ELR (cell line): ENCODE measurements around the gene ITPKB.

Source experiments
- DNase-seq: peaks from one replicate; pipeline ENCODE4 v3.0.0-alpha.2; 2015; ENCODE audit warnings: low read depth

ITPKB gene

DNA sequence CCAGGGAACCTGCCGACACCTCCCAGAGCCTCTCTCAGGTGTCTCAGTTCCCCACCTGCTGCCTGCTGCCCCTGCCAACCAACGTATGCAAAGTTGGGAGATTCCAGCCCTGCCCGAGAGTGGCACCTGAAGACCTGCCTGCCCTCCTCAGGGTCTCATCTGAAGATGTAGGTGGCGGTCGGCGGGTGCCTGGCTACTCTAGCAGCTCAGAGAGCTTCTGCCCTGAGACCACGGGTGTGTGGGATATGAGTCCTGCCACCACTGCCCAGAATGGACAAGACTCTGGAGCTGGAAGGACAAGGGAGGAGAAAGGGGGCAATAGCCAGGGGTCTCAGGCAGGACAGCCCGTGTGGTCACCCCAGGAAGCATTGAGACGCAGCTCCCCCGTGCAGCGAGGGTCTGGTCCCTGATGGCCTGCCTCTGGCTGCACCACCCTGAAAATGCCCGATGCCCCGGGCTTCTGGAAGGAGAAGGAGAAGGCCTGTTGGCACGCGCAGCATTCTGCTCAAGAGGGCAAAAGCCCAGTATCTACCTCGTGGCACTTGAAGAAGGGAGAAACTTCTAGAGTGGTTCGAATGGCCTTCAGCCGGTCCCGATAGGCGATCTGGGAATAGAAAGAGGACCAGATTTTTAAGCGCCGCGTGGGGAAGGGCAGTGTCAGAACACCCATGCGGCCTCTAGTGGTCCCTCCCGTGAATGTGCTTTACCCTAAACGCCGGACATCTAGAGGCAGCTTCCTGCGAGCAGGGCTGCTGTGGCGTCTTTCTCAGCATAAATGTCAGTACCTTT lies 101.7 kb downstream of the ITPKB start:
- DNase-seq = peak; percentile 11

DNA sequence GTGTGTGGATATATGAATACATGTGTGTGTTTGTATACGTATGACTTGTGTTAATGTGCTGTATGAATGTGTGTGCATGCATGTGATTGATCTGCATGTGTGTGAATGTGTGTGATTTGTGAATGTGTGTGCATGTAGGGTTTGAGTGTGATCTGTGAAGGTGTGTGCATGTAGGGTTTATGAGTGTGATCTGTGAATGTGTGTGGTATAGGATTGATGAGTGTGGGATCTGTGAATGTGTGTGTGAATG lies 102.3 kb downstream of the ITPKB start:
- DNase-seq = no peak

DNA sequence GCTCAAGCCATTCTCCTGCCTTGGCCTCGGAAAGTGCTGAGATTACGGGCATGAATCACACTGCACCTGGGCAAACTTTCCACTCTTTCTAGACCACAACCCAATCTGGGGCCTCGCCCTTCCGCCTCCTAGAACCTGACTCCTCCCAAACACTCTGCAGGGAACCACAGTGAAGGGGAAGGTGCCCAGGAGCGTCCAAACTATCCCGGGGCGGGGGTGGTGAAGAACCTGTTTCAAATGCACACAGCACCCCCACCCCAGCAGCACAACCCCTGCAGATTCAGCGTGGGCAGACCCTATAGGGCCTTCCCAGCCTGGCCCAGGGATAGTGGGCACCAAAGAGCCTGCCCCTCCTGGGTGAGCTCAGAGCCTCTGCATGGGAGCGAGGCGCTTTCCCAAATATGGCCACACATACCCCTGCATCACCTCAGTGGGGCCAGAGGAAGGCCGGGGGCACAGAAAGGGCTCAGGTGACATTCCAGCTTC lies 103.6 kb downstream of the ITPKB start:
- DNase-seq = no peak

DNA sequence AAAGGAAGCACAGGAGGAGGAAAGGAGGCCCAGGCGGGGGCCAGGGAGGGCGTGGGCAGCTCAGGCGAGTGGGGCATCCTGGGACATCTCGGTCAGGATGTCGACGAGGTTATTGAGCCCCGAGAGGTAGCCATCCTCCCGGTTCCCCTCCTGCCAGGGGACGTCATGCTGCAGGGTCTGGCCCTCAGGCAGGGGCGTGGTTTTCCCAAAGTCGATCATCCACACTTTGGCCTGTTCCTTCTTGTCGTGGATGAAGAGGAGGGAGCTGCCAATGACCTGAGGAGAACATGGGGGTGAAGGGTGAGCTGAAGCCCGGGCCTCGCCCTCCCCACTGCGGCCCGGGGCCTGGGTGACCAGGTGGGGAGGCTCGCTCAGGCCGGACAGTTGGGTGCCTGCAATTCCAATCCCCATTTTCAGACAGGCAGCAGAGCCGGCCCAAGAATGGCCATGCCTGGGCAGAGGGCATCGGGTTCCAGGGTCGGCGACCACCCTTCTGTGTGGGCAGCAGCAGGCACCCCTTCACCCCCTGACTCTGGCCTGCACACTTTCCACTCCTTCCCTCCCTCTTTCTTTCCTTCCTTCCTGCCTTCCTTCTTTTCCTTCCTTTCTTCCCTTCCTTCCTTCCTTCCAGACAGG lies 104.4 kb downstream of the ITPKB start:
- no peak for DNase-seq

DNA sequence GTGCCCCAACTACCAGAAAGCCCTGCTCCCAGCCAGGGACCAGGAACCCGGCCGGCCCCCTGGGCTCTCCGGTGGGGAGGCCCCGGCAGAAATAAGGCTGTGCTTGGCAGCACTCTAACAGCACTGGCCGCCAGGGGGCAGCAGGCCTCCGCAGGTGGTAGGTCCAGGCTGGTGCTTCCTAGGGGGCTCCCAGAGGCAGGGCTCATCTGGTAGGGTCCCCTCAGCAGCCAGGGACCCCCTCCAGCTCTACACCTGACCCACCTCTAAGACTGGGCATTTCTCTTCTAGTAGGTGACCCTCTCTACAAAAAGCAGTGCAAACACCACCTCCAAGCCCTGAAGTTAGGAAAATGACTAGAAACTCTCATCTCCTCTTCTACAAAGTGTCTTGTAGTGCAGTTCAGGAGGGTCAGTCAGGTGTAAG lies 104.9 kb downstream of the ITPKB start:
- peak; percentile 73 for DNase-seq

DNA sequence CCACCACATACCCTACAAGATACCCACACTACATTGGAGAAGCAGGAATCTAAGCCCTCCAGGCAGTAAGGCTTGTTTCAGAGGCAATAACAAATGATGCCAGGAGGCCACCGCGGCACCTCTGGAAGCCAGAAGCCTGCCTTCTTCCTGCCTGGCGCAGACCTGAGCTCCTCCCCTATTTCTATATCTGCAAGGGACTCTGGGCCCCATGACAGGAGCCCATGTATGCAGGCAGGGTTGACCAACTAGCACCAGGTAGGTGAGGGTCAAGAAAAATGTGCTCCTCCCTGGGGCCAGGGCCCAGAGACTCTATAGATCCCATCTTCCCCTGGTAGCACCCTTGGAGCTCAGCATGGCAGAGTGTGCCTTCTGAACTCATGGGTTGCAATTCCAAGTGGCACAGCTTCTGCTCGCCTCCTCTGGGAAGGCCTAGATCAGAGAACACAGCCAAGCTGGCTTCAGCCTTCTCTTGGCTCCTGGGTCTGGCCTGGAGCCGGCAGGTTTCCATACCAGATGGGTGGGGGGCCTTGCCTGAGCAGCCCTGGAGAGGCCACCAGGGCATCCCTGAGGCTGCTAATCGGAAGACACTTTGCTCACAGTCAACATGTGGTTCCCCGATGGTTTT lies 105.4 kb downstream of the ITPKB start:
- DNase-seq = no peak

DNA sequence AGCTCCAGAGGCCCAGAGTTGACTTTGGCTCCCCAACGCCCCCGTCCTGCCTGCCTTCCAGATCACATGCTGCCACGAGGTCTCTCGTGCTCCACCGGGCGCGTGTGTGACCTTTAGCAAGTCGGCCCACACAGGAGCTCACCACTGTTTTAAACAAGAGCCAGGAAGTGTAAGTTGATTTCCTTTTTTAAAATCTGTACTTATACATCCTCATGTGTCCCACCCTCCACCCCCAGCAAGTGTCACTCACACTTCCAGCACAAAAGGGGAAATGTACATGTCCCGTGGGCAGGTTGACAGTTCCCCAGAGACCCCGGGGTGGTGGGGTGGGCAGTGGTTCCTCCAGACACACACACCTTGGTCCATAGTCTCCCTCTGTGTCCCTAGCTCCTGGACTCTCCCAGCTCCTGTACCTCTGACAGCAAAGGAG lies 106.1 kb downstream of the ITPKB start:
- no peak for DNase-seq

DNA sequence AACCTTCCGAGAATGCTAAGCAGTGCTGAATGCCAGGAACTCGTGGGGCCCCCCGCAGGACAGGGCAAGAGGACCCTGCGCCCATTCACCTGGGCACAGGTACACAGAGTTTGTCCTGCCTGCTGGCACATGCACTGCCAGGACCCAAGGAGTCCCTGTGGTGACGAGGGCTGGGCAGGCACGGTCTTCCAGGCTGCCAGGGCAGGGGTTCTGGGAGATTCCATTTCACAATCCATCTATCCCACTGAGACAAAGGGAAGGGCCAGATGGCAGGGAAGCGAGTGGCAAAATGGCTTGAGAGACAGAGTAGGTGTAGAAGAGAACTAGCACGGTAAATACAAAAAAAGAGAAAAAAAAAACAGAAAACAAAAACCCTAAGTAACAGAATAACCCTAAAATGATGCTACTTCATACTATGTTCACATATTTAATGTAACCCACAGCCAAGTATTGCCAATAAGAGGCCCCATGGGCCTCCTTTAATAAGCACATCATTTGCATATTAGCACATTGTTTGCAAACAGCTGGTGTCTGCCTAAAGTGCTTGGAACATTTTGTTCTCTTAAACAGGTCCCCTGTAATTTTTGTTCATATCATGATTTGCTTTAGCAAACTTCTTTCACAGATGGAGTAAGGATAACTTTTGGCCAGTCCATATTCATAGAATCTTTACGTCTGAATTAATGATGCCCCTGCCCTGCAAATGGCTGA lies 106.8 kb downstream of the ITPKB start:
- DNase-seq = no peak

DNA sequence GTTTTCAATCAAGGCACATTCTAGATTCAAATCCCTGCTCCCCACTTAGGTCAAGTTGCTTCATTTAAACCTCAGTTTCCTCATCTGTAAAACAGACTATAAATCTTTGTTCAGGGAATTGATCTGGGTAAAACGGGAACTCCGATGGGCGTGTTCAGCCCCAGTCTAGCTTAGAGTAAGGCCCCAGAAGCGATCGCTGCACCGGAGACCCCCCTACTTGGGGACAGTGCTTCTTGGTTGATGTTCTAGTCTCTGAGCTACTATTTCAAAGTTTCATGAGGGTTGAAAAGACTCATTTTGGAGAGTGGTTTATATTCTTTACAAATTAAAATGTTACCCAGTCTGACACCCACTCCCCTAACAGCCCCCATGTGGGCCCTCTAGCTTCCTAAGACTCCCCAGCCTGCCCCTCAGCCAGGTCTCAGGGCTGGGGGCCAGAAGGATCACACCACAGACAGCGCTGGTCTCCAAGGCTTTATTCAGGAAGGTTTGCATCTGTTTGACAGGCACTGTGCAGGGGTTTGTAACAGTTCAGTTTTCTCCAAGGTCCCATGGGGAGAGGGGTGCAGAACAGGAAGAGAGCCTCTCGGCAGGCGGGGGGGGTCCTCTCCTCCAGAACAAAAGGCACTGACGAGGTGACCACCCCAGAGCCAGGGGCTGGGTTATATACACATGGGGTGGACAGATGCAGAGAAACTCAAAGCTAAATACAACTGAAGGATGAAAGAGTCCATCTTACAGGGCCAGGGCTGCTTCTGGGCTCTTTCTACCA lies 107.7 kb downstream of the ITPKB start:
- no peak for DNase-seq

DNA sequence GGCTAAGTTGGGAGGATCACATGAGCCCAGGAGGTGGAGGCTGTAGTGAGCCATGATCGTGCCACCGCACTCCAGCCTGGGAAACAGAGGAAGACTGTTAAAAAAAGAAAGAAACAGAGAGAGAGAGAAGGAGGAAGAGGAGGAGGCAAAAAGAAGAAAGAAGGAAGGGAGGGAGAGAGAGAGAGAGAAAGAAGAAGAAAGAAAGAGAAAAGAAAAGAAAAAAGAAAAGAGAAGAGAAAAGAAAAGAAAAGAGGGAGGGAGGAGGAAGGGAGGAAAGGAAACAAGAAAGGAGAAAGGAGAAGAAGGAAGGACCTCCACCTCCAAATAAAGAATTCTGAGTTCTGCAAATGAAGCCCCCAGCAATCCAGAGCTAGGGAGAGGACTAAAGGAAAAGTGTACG lies 108.5 kb downstream of the ITPKB start:
- DNase-seq = no peak

DNA sequence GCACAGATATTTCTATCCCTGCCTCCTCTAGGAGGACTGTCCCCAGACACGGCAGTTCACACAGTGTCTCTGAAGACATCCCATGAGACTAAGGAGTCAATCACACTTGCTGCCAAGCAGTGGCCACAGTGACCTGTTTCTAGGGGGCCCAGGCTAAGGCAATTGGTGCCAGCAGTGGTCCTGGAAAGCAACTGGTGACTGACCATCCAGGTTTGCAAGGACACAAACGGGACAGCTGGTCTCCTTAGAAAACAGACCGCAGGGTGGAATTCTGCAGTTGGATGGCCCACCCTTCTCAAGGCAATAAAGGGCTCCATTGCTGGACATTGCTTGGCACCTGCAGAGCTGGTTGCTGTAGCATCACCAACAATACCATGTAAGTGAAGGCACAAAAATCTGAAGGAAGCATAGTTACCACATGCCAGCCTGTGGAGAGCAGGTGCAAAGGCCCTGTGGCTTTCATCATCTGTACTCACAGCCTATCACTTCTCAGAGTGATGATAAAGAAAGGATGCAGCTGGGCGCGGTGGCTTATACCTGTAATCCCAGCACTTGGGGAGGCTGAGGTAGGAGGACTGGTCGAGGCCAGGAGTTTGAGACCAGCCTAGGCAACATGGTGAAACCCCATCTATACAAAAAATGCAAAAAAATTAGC lies 109.1 kb downstream of the ITPKB start:
- no peak for DNase-seq

DNA sequence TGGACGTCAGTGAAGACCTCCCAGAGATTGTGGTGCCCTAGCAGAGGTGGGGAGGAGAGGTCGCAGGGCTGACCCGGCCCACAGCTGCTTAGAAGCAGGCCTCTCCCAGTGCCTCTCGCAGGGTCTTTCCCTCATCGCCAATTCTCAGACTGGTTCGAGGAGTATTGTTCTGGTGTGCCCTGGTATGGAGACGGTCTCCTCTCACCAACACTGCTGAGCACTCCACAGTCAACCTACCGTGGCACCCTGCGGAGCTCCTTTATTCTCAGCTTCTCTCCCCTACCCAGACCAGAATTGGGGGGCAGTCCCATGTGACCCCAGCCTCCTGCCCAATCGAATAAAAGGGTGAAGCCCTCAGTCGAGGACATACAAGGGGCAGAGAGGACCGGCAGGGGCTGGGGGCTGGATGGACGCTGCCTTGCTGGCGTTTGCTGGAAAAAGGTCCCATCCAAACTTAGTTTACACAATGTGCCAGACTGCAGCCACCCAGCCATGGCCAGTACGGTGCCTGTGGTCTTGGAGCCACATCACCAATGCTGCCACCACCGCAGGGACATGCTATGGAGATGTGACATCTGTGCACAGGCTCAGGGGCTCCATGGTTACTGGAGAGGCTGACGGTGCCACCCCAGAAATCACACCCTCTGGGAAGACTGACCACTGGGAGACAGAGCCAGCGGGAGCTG lies 109.7 kb downstream of the ITPKB start:
- DNase-seq = no peak

DNA sequence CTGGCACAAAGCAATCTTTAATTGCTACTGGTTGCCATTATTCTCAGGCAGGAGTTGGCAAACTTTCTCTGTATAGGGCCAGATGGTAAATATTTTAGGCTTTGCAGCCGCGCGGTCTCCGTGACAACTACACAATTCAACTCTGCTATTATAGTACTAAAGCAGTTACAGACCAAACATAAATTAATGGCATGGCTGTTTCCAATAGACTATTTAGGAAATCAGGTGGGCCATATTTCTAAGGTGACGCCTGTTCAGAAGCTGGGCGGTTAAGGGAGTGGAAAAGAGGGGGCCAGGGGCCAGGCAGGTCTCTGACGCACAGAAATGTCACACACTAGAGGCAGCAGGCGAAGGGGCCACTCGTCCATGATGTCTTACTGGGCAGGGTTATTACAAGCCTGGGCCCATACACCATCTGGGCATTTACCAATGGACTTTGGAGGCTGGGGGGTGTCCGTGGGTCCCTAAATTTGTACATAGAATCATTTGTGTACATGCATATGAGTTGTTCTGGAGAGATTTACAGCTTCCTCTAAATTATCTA lies 110.4 kb downstream of the ITPKB start:
- no peak for DNase-seq

DNA sequence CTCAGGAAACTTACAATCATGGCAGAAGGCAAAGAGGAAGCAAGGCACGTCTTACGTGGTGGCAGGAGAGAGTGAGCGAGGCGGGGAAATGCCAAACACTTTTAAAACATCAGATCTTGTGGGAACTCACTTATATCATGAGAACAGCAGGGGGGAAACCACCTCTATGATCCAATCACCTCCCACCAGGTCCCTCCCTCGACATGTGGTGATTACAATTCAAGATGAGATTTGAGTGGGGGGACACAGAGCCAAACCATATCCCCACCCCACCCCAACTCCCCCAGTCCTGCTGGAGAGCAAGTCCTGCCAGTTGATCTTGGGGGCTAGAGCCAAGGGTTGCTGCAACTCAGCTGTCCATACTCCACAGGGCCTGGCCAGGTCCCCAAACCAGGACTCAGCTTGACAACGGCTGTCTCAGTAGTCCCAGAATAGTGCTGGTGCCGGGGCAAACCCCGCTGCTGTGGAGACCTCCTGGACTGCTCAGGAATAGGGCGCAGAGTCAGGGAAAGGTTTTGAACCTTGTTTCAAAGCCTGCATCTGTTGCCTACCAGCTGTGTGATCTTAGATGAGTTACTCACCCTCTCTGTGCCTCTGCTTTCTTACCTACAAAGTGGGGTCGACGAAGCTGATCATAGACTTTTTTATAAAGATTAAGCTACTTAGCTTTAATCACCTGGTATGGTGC lies 111.0 kb downstream of the ITPKB start:
- DNase-seq = no peak

DNA sequence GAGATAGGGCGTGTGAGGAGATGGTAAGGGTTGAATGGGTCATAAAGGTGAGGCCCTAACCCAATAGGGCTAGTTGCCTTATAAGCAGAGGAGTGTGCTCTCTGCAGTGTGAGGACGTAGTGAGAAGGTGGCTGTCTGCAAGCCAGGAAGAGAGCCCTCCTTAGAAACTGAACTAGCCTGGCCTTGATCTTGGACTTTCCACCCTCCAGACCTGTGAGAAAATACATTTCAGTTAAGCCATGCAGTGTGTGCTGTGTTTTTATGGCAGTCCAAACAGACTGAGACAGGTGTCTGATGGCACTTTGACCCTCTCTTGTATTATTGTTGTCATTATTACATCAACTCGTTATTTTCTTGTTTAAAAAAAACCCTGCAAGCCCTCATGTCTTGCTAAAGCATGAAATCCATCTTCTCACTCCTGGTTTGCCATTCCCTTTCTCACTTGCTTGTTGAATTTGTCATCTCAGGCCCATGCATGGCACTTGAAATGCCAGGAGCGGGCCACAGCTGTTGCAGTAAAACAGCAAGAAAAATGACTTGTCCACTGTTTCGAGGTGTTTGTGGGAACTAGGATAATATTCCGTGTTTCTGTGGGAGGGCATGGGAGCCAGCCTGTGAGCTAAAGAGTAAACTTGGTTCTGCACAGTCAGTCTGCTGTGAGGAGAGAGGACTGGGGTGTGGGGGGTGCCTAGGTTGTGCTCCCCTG lies 111.9 kb downstream of the ITPKB start:
- no peak for DNase-seq

DNA sequence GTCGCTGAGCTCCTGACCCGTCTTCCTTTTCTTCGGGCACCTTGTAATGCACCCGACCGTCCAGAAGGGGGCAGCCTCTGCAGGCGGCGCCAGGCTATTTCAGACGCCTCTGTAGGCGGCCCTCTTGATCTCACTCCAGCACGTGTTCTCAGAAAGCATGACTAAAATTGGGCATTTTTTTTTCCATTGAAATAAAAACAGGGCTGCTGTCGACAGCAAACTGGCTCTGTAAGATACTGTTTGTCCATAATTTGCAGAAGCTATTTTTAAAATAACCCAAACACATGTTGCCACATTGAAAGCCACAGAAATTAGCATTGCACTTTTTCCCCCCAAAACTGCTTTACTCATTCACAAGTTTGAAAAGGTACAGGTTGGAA lies 112.5 kb downstream of the ITPKB start:
- peak; percentile 72 for DNase-seq

DNA sequence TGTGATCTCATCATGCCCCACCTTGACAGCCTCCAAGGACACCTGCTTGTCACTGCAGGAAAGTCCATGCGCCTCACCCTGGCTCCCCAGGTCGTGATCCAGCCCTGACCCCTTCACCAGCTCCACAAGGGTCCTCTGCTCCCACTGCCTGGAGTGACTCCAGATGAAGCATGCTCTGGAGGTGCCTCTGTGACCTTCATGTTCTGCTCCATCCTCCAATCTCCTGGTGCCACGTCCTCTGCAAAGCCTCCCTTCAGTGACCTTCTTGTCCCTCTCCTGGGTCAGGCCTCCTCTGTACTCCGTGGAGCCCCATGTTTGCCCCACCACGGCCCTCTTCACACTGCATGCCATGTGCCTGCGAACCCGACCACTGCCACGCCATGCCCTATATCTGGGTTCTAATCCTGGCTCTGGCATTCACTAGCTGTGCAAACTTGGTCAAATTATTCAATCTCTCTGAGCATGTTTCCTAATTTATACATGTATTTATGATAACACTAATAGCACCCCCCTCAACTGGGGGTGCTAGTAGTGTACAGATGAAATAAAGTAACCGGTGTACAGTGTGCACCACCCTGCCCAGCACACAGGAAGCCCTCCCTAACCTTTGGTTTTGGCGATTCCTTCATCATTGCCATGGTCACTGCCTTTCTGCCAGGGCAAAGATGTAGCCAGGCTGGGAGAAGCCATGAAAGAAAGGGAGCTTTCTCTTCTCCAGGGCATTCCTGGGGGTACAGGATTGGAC lies 113.1 kb downstream of the ITPKB start:
- no peak for DNase-seq

DNA sequence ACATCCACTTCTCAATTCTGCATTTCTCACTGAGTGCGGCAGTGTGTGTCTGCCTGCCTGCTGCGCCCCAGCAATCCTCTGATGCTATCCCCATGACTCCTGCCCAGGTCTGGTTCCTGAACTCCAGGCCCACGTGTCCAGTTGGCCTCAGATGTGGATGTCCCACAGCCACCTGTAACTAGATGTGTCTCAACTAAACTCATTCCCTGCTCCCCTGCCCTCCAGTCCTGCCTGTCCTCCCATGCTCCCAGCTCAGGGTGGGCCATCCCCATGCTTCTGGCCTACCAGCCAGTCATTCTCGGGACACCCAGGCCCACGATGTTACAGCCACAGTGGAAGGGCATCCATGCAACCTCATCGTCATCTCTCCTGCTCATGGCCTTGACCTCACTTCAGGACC lies 113.8 kb downstream of the ITPKB start:
- no peak for DNase-seq

DNA sequence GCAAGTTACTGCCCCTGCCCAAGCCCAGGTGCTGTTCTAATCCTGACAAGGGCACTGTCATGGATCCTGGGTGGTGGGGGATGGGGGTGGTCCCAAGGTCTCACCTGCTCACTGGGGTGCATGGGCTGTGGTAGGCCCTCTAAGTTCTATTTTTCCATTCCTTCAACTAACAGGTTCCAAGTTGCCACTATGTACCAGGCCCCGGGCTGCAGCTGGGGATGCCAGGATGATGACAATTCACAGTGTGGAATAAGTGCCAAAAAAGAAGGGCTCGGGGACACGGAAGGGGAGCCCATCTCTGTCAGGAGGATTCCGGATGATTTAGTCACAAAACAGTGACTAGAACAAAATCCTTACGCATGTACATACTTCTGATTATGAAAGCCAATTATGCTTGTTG lies 114.6 kb downstream of the ITPKB start:
- peak; percentile 81 for DNase-seq
